ENCODE results near the gene BCLAF1.

Gene BCLAF1

GRCh38 chr6:136216503-136217401, 72.9 kb downstream of the BCLAF1 start:
- TF ChIP-seq CSRNP3 (CRISPR knock-in tag; IDR thresholded peaks at IDR 0.05) (no peak), ZC3H10 (CRISPR knock-in tag; IDR thresholded peaks at IDR 0.05) (no peak), TCF4 (CRISPR knock-in tag; IDR thresholded peaks at IDR 0.05; ENCODE audit: borderline replicate concordance) (no peak), TSHZ2 (CRISPR knock-in tag; IDR thresholded peaks at IDR 0.05) (no peak), ZFP30 (CRISPR knock-in tag; IDR thresholded peaks at IDR 0.05) (no peak), PPARA (CRISPR knock-in tag; IDR thresholded peaks at IDR 0.05; ENCODE audit: borderline replicate concordance) (no peak), BACH2 (CRISPR knock-in tag; IDR thresholded peaks at IDR 0.05; ENCODE audit: borderline replicate concordance) (no peak), ZNF565 (CRISPR knock-in tag; conservative IDR thresholded peaks at IDR 0.05; ENCODE audit: low read depth) (no peak)
- no peak for ATAC-seq

- ATAC-seq, result no peak
- TF ChIP-seq OSR1 (CRISPR knock-in tag; IDR thresholded peaks at IDR 0.05) (no peak), TSHZ2 (CRISPR knock-in tag; IDR thresholded peaks at IDR 0.05) (no peak), ZNF70 (CRISPR knock-in tag; IDR thresholded peaks at IDR 0.05) (no peak), GLIS3 (CRISPR knock-in tag; IDR thresholded peaks at IDR 0.05) (no peak), ZNF8 (CRISPR knock-in tag; IDR thresholded peaks at IDR 0.05) (no peak), ZNF565 (CRISPR knock-in tag; conservative IDR thresholded peaks at IDR 0.05; ENCODE audit: low read depth) (no peak), RARB (CRISPR knock-in tag; IDR thresholded peaks at IDR 0.05) (no peak), ARNTL (CRISPR knock-in tag; IDR thresholded peaks at IDR 0.05; ENCODE audit: borderline replicate concordance, low read depth) (no peak), CSRNP3 (CRISPR knock-in tag; IDR thresholded peaks at IDR 0.05) (no peak), ESRRG (CRISPR knock-in tag; IDR thresholded peaks at IDR 0.05) (no peak), ZC3H10 (CRISPR knock-in tag; IDR thresholded peaks at IDR 0.05) (no peak), BACH2 (CRISPR knock-in tag; IDR thresholded peaks at IDR 0.05; ENCODE audit: borderline replicate concordance) (no peak), SNAI2 (CRISPR knock-in tag; IDR thresholded peaks at IDR 0.05) (no peak), ZFP30 (CRISPR knock-in tag; IDR thresholded peaks at IDR 0.05) (no peak), ZFP3 (CRISPR knock-in tag; IDR thresholded peaks at IDR 0.05) (no peak), PATZ1 (CRISPR knock-in tag; IDR thresholded peaks at IDR 0.05; ENCODE audit: borderline replicate concordance) (no peak), TCF4 (CRISPR knock-in tag; IDR thresholded peaks at IDR 0.05; ENCODE audit: borderline replicate concordance) (no peak), CREB5 (CRISPR knock-in tag; IDR thresholded peaks at IDR 0.05; ENCODE audit: low read depth) (no peak), TOX (CRISPR knock-in tag; IDR thresholded peaks at IDR 0.05; ENCODE audit: borderline replicate concordance) (no peak), ISL1 (CRISPR knock-in tag; IDR thresholded peaks at IDR 0.05) (no peak)
Observed at GRCh38 chr6:136213853-136214252, 75.8 kb downstream of the BCLAF1 start.
